Measurements from ENCODE around the gene DNAH5. TPM values are rescaled to one million over a fixed set of nuclear protein-coding genes. Genes with fewer than 3 reads are reported as not detected.

The DNAH5 gene
- total and polyA plus RNA-seq, 2 donors (not counting 3 experiments of a cell fraction or from before 2014, with no cell fraction given), result 0.23 to 1.7 TPM

GRCh38 chr5:13704396-13704795, 240.1 kb downstream of the DNAH5 start:
- Histone ChIP-seq H3K36me3 (ENCODE audit: control insufficient read depth in 2 of 2, extremely low read depth in 1 of 2, insufficient read depth in 2 of 2, low read length in 2 of 2) (no peaks in the 10 kb centered on the region), H3K9ac (replicated peaks; ENCODE audit: extremely low read depth, insufficient read depth, low read length) (no peak overlapping the region), H4K20me1 (replicated peaks; ENCODE audit: control insufficient read depth, extremely low read depth, insufficient read depth, low read length) (no peaks in the 10 kb centered on the region), H2AFZ (ENCODE audit: low read depth, low read length) (no peak overlapping the region), H3K4me2 (ENCODE audit: insufficient read depth, low read length) (no peak overlapping the region), H3K27ac (ENCODE audit: insufficient read depth, low read depth, low read length) (no peak overlapping the region), H3K9me1 (replicated peaks; ENCODE audit: control insufficient read depth, extremely low read depth, insufficient read depth, low read length) (no peaks in the 10 kb centered on the region), H3K4me3 (replicated peaks in 1 of 3; ENCODE audit: insufficient read depth in 1 of 3, low read depth in 1 of 3, low read length in 3 of 3) (no peak overlapping the region), H3K4me1 (ENCODE audit: control insufficient read depth, extremely low read depth, insufficient read depth, low read length) (no peaks in the 10 kb centered on the region), H3K79me2 (ENCODE audit: control insufficient read depth, insufficient read depth, low read length) (no peaks in the 10 kb centered on the region), H3K9me3 (replicated peaks; ENCODE audit: control insufficient read depth, insufficient read depth, low read length) (no peaks in the 10 kb centered on the region), H3K27me3 (ENCODE audit: control insufficient read depth in 2 of 2, insufficient read depth in 2 of 2, low read length in 2 of 2) (no peaks in the 10 kb centered on the region)
- CTCF ChIA-PET, result no interaction called here
- dilution Hi-C loops (cut with MboI; ENCODE audit: extremely low pct_ligation_motif_present, low sequenced_read_pairs) (no loop called here), intact Hi-C loops (cut with micrococcal nuclease) (no loop called here)
- no TSS peak for BruUV-seq (replicated peaks)
- POLR2A ChIA-PET, result no interaction called here
- TF ChIP-seq MYC (IDR thresholded peaks at IDR 0.05; ENCODE audit: low read depth, low read length) (no peak), POLR2A (IDR thresholded peaks at IDR 0.05; ENCODE audit: low read depth, low read length) (no peak), MAX (IDR thresholded peaks at IDR 0.05; ENCODE audit: insufficient read depth, insufficient read length) (no peak), JUN (IDR thresholded peaks at IDR 0.05; ENCODE audit: borderline replicate concordance, insufficient read depth, insufficient read length, low read depth) (no peak), POLR2AphosphoS5 (IDR thresholded peaks at IDR 0.05; ENCODE audit: insufficient read depth, low read depth, low read length) (no peak)
- no peak for FAIRE-seq
- DNase-seq (ENCODE audit: low read depth, low spot score), result no peak

- Histone ChIP-seq H4K20me1 (replicated peaks; ENCODE audit: control insufficient read depth, extremely low read depth, insufficient read depth, low read length) (no peaks in the 10 kb centered on the region), H3K9me3 (replicated peaks; ENCODE audit: control insufficient read depth, insufficient read depth, low read length) (no peaks in the 10 kb centered on the region), H2AFZ (ENCODE audit: low read depth, low read length) (no peak overlapping the region), H3K79me2 (ENCODE audit: control insufficient read depth, insufficient read depth, low read length) (no peaks in the 10 kb centered on the region), H3K9ac (replicated peaks; ENCODE audit: extremely low read depth, insufficient read depth, low read length) (no peak overlapping the region), H3K9me1 (replicated peaks; ENCODE audit: control insufficient read depth, extremely low read depth, insufficient read depth, low read length) (no peaks in the 10 kb centered on the region), H3K4me1 (ENCODE audit: control insufficient read depth, extremely low read depth, insufficient read depth, low read length) (no peaks in the 10 kb centered on the region), H3K36me3 (ENCODE audit: control insufficient read depth in 2 of 2, extremely low read depth in 1 of 2, insufficient read depth in 2 of 2, low read length in 2 of 2) (no peaks in the 10 kb centered on the region), H3K27me3 (ENCODE audit: control insufficient read depth in 2 of 2, insufficient read depth in 2 of 2, low read length in 2 of 2) (no peaks in the 10 kb centered on the region), H3K27ac (ENCODE audit: insufficient read depth, low read depth, low read length) (no peak overlapping the region), H3K4me2 (ENCODE audit: insufficient read depth, low read length) (no peak overlapping the region), H3K4me3 (replicated peaks in 1 of 3; ENCODE audit: insufficient read depth in 1 of 3, low read depth in 1 of 3, low read length in 3 of 3) (no peak overlapping the region)
- FAIRE-seq (no peak), DNase-seq (ENCODE audit: low read depth, low spot score) (no peak)
- ChIA-PET POLR2A (no interaction called here), CTCF (no interaction called here)
- no peak for TF ChIP-seq GATA2 (IDR thresholded peaks at IDR 0.05; ENCODE audit: insufficient read depth, insufficient read length, low read depth, low read length)
- no peak for TF ChIP-seq POLR2AphosphoS5 (IDR thresholded peaks at IDR 0.05; ENCODE audit: insufficient read depth, low read depth, low read length)
- no peak for TF ChIP-seq JUN (IDR thresholded peaks at IDR 0.05; ENCODE audit: borderline replicate concordance, insufficient read depth, insufficient read length, low read depth)
- dilution Hi-C loops (cut with MboI; ENCODE audit: extremely low pct_ligation_motif_present, low sequenced_read_pairs) (no loop called here), intact Hi-C loops (cut with micrococcal nuclease) (no loop called here)
- no TSS peak for BruUV-seq (replicated peaks)
Observed at GRCh38 chr5:13700626-13701025, 243.9 kb downstream of the DNAH5 start.

Measured in endothelial cell of umbilical vein (primary cell).